Adrenal gland (tissue), 5 donors: ENCODE results near the gene DRAP1.
"Not testable (repeated sequence)": the region's sequence is repeated elsewhere in the genome, so short reads cannot be mapped to it uniquely, and the experiment has no call there.

ENCODE experiments used
- CTCF ChIP-seq, 6 experiments: fragments of 450-650 bp in 4 of 6; fragments of 200-600 bp in 2 of 6; sonication (generic) in 1 of 6; IDR thresholded peaks; 1 replicate in 5 of 6; 2 replicates in 1 of 6; pipeline versions ENCODE4 v1.5.1 to v1.8.0; 2016 to 2021; ENCODE audit warnings: antibody characterized with exemption in 6 of 6, mild to moderate bottlenecking in 2 of 6, moderate library complexity in 1 of 6
- POLR2A ChIP-seq, 2 donors: fragments of 450-650 bp; IDR thresholded peaks; one replicate each; pipeline ENCODE4 v1.6.1; 2017; ENCODE audit warnings: antibody characterized with exemption in 2 of 2, mild to moderate bottlenecking in 2 of 2, moderate library complexity in 1 of 2
- donor health status: DM: no; HTN: no; CAD: no.

GRCh38 chr11:65892137-65892540, 27.1 kb upstream of the DRAP1 start:
- TF ChIP-seq CTCF, POLR2A (IDR thresholded peaks at IDR 0.05): not testable (repeated sequence)
